Iris pigment epithelial cell (primary cell): Measurements from ENCODE around the gene NGEF.

Experiments used
- DNase-seq: peaks from one replicate; pipeline ENCODE4 v3.0.0-alpha.2; 2011; ENCODE audit warnings: low read depth

NGEF gene

GRCh38 chr2:232838406-232838874 is 174.6 kb downstream of the NGEF start:
- no peak for DNase-seq

- DNase-seq: no peak
These were observed 176.1 kb downstream of the NGEF start for GRCh38 chr2:232836934-232837333.

GRCh38 chr2:232835687-232836208 is 177.3 kb downstream of the NGEF start:
- no peak for DNase-seq

- DNase-seq: no peak
These were observed 179.2 kb downstream of the NGEF start for GRCh38 chr2:232833830-232834229.

- no peak for DNase-seq
These were observed 181.6 kb downstream of the NGEF start for GRCh38 chr2:232831496-232831895.

GRCh38 chr2:232829988-232830387 is 183.1 kb downstream of the NGEF start:
- no peak for DNase-seq
